HG02798 (cell line): ENCODE data around the gene CNKSR3.
"Not testable (repeated sequence)": the region's sequence is repeated elsewhere in the genome, so short reads cannot be mapped to it uniquely, and the experiment has no call there.

Experiments
- ATAC-seq: cut with Tn5 transposase; IDR thresholded peaks from one replicate; pipeline ENCODE4 v1.9.1; 2021; ENCODE audit warnings: mild to moderate bottlenecking; ENCODE audit not compliant: unreplicated experiment, poor library complexity

The CNKSR3 gene

DNA sequence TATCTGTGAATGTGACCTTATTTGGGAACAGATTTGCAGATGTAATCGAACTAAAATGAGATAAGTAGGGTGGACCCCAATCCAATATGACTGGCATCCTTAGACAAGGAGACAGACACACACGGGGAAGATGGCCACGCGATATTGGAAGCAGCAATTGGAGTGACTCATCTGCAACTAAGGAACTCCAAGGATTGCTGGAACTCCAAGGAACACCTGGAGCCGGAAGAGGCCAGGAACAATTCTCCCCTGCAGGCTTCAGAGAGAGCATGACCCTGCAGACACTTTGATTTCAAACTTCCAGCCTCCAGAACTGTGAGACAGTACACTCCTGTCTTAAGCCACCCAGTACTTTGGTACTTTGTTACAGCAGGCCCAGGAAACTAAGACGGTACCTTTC lies 19.5 kb upstream of the CNKSR3 start:
- ATAC-seq: no peak

DNA sequence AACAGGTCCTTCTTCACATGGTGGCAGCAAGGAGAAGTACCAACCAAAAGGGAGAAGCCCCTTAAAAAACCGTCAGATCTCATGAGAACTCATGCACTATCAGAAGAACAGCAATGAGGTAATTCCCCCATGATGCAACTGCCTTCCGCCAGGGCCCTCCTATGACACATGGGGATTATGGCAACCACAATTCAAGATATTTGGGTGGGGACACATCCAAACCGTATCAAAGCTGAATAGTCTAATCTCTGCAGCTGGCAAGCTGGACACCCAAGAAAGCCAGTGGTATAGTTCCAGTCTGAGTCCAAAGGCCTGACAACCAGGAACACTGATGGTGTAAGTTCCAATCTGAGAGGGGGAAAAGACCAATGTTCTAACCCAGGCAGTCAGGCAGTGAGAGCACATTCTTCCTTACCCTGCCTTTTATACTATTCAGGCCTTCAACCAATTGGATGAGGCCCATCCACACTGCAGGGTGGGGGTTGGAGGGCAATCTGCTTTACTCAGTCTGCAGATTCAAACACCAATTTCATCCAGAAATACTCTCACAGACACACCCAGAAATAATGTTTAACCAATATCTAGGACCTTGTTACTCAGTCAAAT lies 17.9 kb upstream of the CNKSR3 start:
- no peak for ATAC-seq

DNA sequence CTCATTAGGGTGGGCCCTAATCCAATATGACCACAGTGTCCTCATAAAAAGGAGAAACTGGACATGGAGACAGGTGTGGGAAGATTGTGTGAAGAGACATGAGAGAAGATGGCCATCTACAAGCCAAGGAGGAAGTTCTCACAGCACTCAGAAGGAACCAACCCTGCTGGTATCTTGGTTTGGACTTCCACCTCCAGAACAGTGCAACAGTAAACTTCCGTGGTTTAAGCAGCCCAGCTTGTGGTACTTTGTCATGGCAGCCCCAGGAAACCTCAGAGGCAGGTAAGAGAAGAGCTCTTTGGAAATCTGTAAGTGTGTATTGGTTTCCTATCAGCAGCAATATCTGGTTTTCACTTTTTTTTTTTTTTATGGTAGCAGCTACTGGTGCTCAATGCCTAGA lies 16.5 kb upstream of the CNKSR3 start:
- ATAC-seq: no peak

DNA sequence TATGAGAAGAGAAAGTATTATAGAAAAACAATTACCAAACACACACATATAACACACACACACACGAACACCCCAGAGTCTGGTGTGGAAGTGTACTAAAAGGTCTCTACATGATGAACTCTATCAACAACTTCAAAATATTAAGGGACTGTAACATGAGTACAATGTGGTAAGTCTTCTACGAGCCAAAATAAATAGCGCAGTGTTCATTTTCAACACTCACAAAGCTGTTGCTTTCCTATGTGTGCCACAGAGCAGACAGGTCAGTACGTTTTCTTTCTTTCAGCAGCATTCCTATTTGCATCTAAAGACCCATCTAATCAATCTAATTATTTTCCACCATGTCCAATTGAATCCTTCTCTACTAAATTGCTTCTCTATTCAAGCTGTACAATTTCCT lies 12.1 kb upstream of the CNKSR3 start:
- ATAC-seq: no peak

DNA sequence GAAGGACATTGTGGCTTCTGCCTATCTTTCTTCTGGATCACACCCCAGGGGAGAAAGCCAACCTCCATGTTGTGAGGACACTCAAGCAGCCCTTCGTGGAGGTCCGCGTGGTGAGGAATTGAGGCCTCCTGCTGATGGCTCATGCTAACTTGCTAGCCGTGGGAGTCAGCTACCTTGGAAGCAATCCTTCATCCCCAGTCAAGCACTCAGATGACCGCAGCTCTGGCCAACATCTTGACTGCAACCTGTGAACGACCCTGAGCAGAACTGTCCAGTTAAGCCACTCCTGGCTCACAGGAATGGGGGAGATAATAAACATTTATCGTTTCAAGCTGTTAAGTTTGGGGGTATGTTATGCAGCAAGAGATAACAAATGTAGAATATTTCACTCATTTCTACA lies 10.9 kb upstream of the CNKSR3 start:
- no peak for ATAC-seq

DNA sequence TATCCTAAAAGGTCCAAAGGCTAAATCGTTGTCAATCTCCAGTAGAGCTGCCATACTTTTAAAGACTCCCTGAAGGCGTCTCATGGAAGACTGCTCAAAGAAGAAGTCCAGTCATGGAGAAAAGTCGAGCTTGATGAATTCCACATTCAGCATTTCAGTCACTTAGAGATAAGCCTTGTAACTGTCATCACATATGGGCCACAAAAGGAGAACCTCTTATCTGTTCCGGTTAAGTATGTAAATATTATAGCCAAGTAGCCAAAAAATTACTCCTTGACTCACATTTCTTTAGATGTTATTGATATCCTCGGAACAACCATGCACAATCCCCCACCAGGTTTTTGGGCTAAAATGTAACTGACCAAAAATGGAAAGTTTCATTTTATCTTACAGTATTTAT lies 9.8 kb upstream of the CNKSR3 start:
- no peak for ATAC-seq

DNA sequence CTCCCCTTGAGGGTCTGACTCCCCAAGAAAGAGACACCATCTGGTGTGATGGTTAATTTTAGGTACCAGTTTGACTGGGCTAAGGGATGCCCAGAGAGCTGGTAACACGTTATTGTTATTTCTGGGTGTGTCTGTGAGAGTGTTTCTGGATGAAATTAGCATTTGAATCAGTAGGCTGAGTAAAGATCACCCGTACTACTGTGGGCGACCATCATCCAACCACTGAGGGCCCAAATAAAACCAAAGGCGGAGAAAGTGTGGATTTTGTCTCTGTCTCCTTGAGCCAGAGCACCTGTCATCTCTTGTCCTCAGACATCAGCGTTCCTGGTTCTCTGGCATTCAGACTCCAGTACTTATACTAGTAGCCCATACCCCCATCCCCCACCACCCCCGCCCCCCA lies 7.9 kb upstream of the CNKSR3 start:
- ATAC-seq: no peak

DNA sequence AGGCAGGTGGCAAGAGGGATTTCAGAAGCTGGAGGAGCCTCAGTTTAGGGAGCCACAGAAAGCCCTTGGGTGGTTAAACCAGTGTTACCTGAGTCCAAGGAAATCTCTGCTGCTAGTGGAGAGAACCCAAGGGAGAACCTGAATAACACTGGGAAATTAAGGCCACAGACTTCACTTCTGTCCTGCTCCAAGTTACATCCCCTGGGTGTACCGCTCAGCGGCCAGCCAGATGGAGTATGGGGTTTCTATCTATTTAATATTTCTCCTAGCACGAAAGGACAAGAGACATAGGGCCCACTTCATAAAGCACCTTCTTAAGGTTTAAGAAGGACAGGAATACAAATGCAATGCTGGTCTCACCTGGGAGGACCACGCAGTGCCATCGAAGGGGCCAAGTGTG lies 5.8 kb upstream of the CNKSR3 start:
- no peak for ATAC-seq

DNA sequence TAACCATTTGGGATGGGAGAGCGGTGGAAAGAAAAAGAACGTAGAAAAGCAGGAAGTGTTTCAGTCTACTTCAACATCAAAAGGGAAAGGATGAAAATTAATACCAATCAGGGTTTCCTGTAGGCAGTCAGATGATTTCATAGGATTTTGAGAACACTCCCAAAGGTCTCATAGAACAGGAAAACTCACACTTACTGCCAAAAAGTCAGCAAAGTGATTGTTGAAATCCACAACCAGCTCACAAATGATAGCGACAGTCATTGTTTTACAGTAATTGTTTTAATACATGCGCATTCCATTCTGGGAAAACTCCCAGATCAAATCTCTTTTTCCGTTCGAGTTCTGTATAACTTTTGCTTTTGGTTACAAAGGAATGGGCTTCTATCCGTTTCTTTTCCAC lies 5.3 kb upstream of the CNKSR3 start:
- no peak for ATAC-seq

DNA sequence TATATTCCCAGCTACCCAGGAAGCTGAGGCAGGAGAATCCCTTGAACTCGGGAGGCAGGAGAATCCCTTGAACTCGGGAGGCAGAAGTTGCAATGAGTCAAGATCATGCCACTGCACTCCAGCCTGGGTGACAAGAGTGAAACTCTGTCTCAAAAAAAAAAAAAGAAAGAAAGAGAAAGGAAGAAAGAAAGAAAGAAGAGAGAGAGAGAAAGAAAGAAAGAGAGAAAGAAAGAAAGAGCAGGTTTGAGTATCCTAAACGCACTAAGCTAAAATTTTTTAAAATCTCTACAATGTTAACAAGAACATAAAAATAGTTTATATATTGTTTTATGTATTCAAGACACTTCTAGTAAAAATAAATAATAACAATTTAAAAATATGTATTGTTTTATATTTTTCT lies 4.6 kb upstream of the CNKSR3 start:
- not testable (repeated sequence) for ATAC-seq

DNA sequence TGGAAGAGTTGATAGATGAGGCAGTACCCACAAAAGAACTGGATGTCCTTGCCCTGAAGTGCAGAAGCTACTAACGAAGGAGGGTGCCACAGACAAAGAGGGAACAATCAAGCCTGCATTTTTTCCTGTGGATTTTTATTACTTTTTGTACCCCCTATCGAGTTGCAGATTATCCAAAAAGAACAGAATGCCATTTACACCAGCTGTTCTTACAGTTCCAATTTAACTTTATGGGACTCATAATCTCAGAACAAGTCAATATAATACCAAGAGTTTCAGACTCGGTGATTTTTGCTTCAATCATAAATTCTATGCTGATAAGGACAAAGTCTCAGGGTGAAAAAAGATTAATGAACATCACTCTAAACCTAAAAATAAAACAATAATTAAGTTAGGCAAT lies 4.0 kb upstream of the CNKSR3 start:
- no peak for ATAC-seq

DNA sequence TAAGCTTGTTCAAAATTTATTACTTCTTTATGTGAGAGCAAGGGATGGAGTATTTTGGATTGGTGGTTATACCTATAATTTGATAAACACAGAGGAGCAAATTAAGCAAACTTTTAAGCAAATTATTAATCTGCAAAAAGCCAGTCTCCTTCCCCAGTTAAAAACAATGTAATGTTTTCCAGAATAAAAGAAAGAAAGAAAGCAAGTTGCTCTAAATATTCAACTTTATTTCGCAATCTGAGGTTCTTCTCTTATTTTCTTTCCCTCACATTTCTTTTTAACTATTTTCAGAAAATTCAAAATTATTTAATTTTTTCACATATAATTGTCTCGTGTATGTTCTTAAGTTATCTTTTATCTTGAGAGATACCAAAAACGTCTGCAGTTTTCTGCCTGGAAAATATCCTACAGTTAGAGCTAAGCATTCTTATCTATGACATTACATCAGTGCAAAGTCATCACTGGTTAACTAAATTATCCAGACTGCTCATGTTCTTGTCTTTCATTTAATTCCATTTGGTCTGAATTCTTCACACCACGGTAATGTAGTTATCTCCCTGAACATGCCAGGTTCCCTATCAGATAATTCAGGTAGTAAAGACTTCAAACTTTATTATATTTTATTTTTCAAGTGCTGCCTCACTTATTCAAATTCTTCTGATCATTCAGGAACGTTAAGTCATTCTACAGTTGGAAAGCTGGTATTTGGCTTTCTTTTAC lies 3.3 kb upstream of the CNKSR3 start:
- ATAC-seq: no peak

DNA sequence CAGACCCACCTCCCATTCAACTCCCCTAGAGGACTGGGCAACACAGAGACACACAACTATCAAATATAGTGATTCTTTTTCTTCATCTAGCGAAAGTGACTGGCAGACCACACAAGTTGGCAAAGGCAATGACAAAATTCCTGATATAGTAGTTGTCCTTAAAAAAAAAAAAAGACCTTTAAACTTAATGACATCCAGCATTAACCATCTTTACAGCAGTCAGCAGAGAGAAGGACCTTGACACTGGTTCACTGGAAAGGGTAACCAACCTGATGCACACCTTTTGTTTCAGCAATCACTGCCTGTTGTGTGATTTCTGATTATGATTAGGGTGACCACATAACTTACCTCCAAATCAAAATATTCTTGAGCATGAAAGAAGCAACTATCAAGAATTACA lies 1.7 kb upstream of the CNKSR3 start:
- no peak for ATAC-seq

DNA sequence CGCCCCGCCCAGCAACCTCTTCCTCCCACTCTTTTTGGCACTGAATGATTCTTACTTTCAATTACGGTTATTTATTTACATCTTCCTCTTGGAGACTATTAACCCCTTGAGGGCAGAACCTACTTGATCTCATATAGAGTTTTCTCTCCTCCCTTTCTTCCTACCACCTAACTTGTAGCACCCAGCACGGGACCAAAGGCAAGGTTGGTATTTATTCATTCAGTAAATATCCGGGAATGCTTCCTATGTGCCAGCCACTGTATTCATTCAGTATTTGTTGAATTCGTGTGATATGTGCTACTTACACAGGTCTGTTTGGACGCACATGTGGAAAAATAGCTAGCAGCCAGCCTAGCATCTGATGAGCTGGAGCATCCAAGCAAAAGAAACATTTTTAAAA lies 1.3 kb upstream of the CNKSR3 start:
- no peak for ATAC-seq

DNA sequence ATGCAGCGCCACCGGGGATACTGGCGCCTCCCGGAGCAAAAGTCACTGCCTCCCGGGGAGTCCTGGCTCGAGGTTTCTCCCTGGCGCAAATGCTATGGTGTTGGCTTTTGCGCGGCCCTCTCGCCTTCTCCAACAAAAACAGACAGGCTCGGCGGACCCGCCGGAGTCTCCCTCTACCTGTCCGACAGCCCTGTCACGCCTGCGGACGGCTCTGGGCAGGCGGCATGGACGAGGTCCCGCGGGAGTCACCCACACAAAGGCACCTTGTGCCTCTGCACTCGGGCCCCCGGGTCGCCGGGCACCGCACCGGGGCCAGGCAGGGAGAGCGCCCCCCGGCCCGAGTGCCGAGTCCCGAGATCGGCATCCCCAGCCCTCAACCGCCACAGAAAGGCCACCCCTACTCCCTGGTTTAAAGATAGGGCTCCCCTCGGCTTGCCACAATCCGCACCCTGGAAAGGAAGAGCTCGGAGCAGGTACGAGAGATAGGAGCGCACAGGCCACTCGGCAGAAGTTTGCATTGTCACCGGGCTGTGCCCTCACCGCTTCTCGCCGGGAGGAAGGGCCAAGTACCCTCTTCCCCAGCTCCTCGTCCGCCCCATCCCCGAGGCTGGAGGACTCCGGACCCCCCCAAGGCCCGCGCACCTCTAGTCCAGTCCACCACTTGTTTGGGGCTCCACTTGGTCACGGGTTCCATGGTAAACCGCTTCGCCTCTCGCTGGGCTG lies 903 bp downstream of the CNKSR3 start:
- ATAC-seq: peak; percentile 18

DNA sequence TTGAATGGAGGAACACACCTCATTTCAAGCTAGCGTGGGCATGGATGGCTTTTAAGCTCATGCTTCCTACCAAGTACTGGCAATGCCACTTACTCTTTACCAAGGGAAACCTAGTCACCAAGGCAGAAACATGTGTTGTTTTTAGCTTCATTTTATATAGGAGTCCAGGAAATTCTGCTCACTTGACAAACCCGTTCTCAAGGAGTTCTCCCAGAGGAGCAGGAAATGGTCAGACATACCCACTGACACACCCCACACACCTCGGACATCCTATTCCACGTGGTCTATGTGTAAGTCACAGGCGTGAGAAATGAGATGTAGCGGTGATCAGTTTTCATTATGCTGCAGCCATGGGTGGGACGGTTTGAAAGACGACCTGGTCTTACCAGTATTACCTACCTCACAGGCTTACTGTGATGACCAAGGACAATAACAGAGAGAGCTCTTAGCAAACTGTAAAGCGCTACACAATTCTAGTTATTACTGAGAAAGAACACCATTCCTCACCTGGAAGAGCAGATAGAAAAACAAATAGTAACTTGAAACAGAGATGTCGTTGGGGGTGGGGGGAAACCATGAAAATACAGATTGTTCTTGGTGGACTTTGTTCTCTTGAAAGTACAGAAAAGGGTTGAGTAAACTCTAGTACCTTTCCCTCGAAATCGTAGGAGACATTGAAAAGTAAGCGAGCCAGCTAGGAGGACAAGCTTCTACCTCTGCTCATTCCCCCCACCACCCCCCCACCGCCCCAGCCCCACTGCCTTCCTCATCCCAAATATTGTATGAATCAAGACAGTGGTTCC lies 1.7 kb downstream of the CNKSR3 start:
- no peak for ATAC-seq

DNA sequence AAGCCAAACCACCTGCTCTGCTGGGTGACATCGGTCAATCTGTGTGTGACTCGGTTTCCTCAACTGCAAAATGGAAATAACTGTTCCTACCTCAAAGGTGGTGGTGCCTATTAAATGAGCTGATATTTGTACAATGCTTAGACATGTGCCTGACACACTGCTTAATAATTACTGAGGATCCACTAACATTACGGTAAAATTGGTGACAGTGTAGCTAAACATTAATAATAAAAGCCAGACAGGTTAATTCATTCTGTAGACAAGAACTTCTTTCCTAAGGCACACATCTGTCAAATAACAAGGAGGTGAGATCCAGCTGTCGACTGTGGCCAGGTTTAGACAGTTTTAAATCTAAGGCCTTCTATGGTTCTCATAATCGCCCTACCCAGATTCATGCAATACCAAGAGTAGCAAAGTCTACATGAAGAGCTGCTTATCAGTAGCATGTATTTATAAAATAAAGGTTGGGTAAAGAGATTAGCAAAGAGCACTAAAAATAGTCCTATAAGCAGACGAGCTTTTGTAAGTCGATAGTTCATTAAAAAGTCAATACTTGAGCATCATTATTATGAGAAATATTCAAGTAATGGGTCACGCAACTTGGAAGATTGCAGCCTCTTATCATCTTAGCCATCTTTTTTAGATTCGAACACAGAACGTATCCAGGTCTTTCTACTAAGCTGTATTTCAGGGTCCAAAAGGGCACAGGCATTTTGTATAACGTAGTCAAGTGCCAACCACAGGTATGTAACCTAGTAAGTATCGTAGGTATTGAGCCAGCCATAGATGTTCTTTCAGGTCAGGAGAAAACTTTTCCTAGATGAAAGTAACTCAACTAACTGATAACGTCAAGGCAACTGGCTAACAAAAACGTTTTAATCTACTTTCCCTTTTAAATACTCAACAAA lies 3.2 kb downstream of the CNKSR3 start:
- ATAC-seq: no peak

DNA sequence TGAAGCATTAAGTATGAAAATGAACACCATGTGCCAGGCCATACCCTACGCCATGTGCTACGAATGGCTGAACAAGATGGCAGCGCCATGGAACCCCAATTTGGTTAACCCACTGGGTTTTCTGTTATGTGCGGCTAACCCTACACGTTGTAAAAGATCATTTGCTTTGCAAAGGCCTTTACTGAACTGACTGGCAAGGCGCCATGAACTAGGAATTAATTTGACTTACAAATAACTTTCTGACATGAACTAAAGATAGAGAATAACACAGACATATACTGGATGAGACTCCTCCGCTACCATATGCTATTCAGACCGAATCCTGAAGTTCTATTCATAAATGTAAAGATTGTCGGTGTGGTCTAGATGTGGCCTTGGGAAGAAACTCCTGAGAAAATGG lies 3.9 kb downstream of the CNKSR3 start:
- ATAC-seq: no peak

DNA sequence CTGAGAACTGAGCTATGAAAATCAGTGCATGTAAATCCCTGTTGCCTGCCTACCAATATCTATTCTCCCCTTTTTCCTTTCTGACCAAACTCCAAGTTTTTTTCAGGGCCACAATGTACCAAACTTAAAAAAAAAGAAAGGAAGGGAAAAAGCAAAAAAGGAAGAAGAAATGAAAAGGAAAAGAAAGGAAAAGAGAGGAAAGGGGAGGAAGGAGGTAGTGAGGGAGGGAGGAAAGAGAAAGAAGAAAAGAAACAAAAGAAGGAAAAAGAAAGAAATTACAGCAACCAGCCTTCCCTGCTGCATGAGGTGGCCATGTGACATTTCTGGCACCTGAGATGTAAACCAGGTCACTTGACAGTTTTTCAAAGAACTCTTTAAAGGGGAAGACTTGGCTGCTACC lies 4.4 kb downstream of the CNKSR3 start:
- ATAC-seq: no peak

DNA sequence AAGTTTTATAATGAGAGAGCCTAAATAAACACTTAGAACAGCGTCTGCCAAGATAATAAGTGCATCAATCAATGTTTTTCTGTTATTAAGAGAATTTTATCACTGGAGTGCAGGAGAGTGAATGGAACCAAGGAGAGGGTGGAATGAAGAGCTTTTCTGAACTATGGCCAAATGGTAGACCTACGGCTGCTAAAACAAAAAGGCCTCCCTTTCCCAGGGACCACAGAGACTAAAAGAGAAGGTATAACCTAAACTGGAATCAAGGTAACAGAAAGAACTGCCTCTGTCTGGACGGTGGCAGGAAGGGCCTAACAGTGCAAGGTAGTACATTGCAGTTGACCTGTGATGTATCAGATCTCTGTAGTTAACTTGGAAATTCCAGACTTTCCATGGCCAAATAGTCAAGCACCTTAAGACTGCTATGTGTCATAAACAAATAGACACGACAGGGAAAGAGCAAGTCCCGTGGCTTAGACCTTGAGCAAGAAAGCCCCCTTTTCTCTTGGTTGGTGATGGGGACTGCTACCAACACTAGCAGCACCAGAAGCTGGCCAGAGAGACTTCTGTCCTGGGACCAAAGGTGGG lies 5.5 kb downstream of the CNKSR3 start:
- no peak for ATAC-seq
